Hippocampal formation (tissue), 2 donors: ENCODE data around the gene ERMARD.

Experiments
- DNase-seq, 2 donors: peaks; one replicate each; lab custom pipeline; 2025; lab: John Stamatoyannopoulos, UW

Gene ERMARD

DNA sequence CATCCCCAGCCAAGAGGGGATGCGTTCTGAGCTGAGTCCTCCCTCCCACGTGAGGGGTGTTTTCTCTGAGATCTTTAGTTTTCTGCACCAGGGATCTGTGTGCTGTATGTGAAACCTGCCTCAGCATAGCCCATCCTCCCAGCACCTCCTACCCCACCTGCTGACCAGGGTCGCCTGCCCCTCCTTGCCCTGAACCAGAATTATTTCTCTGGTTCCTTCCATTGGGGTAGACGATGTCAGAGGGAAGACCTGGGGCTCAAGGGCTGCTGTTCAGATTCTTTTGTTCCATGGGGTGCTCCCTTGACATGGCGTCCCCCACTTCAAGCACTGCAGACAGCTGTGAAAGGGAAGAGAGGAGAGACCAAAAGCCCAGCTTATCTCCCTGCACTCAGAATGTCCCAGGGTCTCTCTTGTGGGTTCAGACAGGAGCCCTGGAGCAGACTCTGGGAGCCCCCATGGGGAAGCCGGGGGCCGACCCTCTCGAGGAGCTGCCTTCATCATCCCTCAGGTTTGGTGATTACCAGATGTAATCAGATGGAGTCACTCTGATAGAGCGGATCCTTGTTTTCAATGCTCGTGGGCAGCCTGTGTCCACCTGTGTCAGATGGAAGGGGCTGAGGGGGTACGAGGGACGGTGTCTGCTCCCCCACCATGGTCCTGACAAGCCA is 74.3 kb downstream of the ERMARD start:
- DNase-seq, result no peak

DNA sequence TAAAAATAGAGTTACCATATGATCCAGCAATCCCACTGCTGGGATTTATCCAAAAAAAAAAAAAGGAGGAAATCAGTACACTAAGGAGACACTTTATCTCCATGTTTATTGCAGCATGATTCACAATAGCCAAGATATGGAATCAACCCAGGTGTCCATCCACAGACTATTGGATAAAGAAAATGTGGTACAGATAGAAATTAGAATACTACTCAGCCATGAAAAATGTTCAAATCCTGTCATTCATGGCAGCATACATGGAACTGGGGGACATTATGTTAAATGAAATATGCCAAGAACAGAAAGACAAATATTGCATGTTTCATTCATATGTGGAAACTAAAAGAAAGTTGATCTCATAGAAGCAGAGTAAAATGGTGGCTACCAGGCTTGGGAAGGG is 75.3 kb downstream of the ERMARD start:
- DNase-seq, result no peak

DNA sequence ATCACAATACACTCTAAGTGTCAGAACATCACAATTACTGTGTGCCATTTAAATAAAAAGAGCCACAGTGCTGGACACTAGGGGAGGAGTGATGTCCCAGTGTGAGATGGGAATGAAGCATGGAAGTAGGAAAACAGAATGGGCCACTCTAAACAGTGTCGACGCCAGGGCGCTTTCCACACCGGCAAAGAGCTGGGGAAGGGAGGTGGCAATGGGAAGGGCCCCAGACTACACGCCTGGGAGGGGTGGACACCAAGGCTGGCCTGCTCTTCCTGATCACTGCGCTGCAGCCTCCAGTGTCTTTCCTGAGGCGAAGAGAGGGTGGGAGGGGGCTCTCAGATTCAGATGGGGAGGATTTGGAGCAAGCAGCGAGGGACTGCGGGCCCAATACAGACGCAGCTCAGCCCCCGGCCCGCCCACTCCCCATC is 75.9 kb downstream of the ERMARD start:
- DNase-seq, result no peak

DNA sequence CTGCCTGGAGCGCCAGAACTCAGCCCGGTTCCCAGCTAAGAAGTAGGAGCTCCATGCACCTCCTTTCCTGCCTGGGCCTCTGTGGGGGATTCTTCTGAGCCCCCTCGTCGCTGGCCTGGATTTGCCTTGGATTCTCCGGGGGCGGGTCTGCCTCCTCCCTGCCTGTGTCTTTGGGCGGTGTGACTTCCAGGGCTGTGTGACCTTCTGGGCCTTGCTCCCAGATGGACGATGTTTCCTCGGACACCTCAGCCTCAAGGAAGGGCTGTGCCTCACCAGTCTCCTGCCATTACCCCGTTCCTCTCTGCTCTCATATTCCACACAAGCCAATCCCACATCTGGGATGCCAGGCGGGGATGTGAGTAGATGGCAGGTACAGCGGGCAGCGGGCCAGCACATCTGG is 76.8 kb downstream of the ERMARD start:
- DNase-seq, result no peak

DNA sequence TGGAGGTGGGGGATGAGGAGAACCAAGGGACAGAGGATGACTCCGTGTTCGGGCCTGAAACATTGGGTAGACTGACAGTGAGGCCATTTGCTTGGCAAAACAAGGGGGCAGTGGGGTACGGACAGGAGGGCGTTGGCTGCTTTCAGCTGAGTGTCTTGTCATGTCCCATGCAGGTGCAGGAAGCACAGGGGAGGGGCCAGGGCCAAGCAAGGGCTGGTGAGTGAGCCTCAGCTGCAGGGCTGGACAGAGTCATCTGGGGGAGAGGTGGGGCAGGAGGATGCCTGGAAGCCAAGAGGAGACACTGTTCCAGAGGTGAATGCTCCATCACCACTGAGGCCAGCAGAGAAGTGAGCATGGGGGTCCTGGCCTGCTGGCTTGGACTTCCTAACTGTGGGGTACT is 78.4 kb downstream of the ERMARD start:
- DNase-seq, result no peak

- no peak for DNase-seq
These were observed 79.5 kb downstream of the ERMARD start for GRCh38 chr6:169830876-169831275.
